PC-3 (cell line): Measurements from ENCODE around the gene KCNQ1. TPM values are rescaled to one million over a fixed set of nuclear protein-coding genes. Genes with fewer than 3 reads are reported as not detected.
A peak's percentile ranks its signal among the peaks of the same experiment; 100 is the strongest.

Experiments
- ATAC-seq: fragments of 200-7000 bp; cut with Tn5 transposase; 2 replicates; pipeline ENCODE4 v1.9.1; 2020; ENCODE audit warnings: mild to moderate bottlenecking, moderate library complexity
- BruUV-seq: library from RNA; stranded (reverse); fragments of 400-500 nt; replicated peaks from 2 replicates; lab custom pipeline; 2021; lab: Mats Ljungman, UMichigan
- CTCF ChIA-PET: fragments of 300-600 bp; sonication (Branson Sonifier 250); formaldehyde crosslinking; loops from one replicate; lab custom pipeline; 2022; ENCODE audit warnings: antibody characterized with exemption; lab: Charles Lee
- POLR2A ChIA-PET: fragments of 300-600 bp; sonication (Branson Sonifier 250); formaldehyde crosslinking; loops from one replicate; lab custom pipeline; 2022; ENCODE audit warnings: antibody characterized with exemption; ENCODE audit not compliant: unreplicated experiment; lab: Charles Lee
- DNase-seq: peaks from one replicate; pipeline ENCODE4 v3.0.0-alpha.2; 2015
- H2AFZ ChIP-seq: fragments of 300-600 bp; sonication (generic); 2 replicates; pipeline ENCODE4 v1.6.0; 2016; ENCODE audit warnings: antibody characterized with exemption, low read length
- H3F3A ChIP-seq: fragments of 300-600 bp; sonication (generic); one replicate; pipeline ENCODE4 v1.6.0; 2017; ENCODE audit warnings: antibody characterized with exemption, low read length, control low read depth, mild to moderate bottlenecking; ENCODE audit not compliant: unreplicated experiment
- H3K27ac ChIP-seq: fragments of 300-600 bp; sonication (generic); 2 replicates; pipeline ENCODE4 v1.5.1; 2016; ENCODE audit warnings: mild to moderate bottlenecking, low read length
- H3K27me3 ChIP-seq: fragments of 300-600 bp; sonication (generic); 2 replicates; pipeline ENCODE4 v1.6.1; 2016; ENCODE audit warnings: low read length, mixed read lengths
- H3K36me3 ChIP-seq: fragments of 300-600 bp; sonication (generic); 2 replicates; pipeline ENCODE4 v1.6.1; 2016; ENCODE audit warnings: low read depth, mixed run types, low read length, mixed read lengths
- H3K4me1 ChIP-seq: fragments of 300-600 bp; sonication (generic); 2 replicates; pipeline ENCODE4 v1.5.1; 2016; ENCODE audit warnings: low read length; ENCODE audit not compliant: insufficient read depth
- H3K4me2 ChIP-seq: fragments of 300-600 bp; sonication (generic); 2 replicates; pipeline ENCODE4 v1.6.0; 2016; ENCODE audit warnings: low read length
- H3K4me3 ChIP-seq: fragments of 300-600 bp; sonication (generic); 2 replicates; pipeline ENCODE4 v1.5.1; 2016; ENCODE audit warnings: mild to moderate bottlenecking, low read length, mixed read lengths
- H3K79me2 ChIP-seq: fragments of 300-600 bp; sonication (generic); 2 replicates; pipeline ENCODE4 v1.6.1; 2017; ENCODE audit warnings: low read length, mixed read lengths
- H3K9ac ChIP-seq: fragments of 300-600 bp; sonication (generic); 2 replicates; pipeline ENCODE4 v1.6.0; 2016; ENCODE audit warnings: mild to moderate bottlenecking, low read length
- H3K9me2 ChIP-seq: fragments of 300-600 bp; sonication (generic); replicated peaks from 2 replicates; pipeline ENCODE4 v1.6.1; 2016; ENCODE audit warnings: mixed run types, low read length, mixed read lengths
- H3K9me3 ChIP-seq: fragments of 300-600 bp; sonication (generic); 2 replicates; pipeline ENCODE4 v1.6.1; 2016; ENCODE audit warnings: low read length, mixed read lengths
- H4K20me1 ChIP-seq: fragments of 300-600 bp; sonication (generic); 2 replicates; pipeline ENCODE4 v1.6.1; 2016; ENCODE audit warnings: low read length, mixed read lengths
- EZH2 ChIP-seq: fragments of 300-600 bp; sonication (generic); IDR thresholded peaks from one replicate; pipeline ENCODE4 v1.6.1; 2017; ENCODE audit warnings: antibody characterized with exemption, mild to moderate bottlenecking, low read length; ENCODE audit not compliant: unreplicated experiment
- EZH2phosphoT487 ChIP-seq: fragments of 300-600 bp; sonication (generic); IDR thresholded peaks from 2 replicates; pipeline ENCODE4 v1.6.1; 2018; ENCODE audit warnings: mild to moderate bottlenecking, antibody characterized with exemption, low read length, borderline replicate concordance
- intact Hi-C: fragments of 100-400 bp; cut with micrococcal nuclease; formaldehyde crosslinking; loops from 2 replicates; pipeline ENCODE4 v1.9.0; 2023
- total RNA-seq: library from RNA; depleted of rRNA; stranded (reverse); fragments of >200 nt; gene quantifications from 2 replicates; pipeline ENCODE4 v1.2.3, GENCODE V29; 2014
- TF ChIP-seq, protein P1 (sequence below): fragments of 300-600 bp; sonication (generic); conservative IDR thresholded peaks from 2 replicates; pipeline ENCODE4 v1.5.1; 2017; ENCODE audit warnings: antibody characterized with exemption, low read depth, mild to moderate bottlenecking, low read length

Gene KCNQ1
- total RNA-seq, 1 experiment from 2014 or later = 0.40 TPM

DNA sequence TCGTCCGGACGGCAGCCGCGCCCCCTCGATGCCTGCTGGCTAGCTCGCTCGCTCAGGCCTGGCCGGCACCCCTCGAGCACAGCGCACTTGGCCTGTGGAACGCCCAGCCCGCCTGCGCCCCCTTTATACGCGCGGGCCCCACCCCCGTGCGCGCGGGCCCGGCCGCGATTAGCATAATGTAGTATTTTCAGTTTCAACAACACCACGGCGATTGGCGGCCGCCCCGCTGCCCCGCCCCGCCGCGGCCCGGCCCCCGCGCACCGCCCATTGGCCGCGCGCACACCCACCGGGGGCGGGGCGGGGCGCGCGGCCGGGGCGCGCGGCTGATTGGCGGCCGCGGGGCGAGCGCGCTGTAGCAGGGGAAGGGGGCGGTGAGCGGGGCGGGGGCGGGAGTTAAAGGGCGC is 440.9 kb downstream of the KCNQ1 start, which contains the start of gene CDKN1C:
Gene CDKN1C (minus strand): TSS at position 98 of the 404 bp plus-strand sequence. CDS start 319 bp downstream, outside the sequence.
- Histone ChIP-seq H2AFZ (peak within 1 kb of the TSS; percentile 94), H3K27me3 (no peaks in the 10 kb centered on the region), H3K4me1 (peaks cover 11% of the 10 kb centered on the region), H3K36me3 (no peaks in the 10 kb centered on the region), H3K9ac (peak within 1 kb of the TSS; percentile 30; the same call in 1 of the 2 replicates), H3K27ac (no peak within 1 kb of the TSS), H3K9me2 (no peaks in the 10 kb centered on the region), H3F3A (no peaks in the 10 kb centered on the region), H3K4me3 (peak within 1 kb of the TSS; percentile 82), H3K9me3 (no peaks in the 10 kb centered on the region), H3K79me2 (no peaks in the 10 kb centered on the region), H3K4me2 (peak within 1 kb of the TSS; percentile 100), H4K20me1 (no peaks in the 10 kb centered on the region)
- BruUV-seq = no TSS peak
- intact Hi-C loops = loop anchor here (2.0 to 10.0 kb wide), 2 partner anchors 185 to 461 kb away; no protein-coding TSS in a partner anchor
- peak; percentile 75 for DNase-seq
- TF ChIP-seq, protein P1, sequence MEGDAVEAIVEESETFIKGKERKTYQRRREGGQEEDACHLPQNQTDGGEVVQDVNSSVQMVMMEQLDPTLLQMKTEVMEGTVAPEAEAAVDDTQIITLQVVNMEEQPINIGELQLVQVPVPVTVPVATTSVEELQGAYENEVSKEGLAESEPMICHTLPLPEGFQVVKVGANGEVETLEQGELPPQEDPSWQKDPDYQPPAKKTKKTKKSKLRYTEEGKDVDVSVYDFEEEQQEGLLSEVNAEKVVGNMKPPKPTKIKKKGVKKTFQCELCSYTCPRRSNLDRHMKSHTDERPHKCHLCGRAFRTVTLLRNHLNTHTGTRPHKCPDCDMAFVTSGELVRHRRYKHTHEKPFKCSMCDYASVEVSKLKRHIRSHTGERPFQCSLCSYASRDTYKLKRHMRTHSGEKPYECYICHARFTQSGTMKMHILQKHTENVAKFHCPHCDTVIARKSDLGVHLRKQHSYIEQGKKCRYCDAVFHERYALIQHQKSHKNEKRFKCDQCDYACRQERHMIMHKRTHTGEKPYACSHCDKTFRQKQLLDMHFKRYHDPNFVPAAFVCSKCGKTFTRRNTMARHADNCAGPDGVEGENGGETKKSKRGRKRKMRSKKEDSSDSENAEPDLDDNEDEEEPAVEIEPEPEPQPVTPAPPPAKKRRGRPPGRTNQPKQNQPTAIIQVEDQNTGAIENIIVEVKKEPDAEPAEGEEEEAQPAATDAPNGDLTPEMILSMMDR = no peak
- no peak for TF ChIP-seq EZH2phosphoT487
- peak; percentile 59 for ATAC-seq
- CTCF ChIA-PET = no interaction called here
- POLR2A ChIA-PET = no interaction called here

DNA sequence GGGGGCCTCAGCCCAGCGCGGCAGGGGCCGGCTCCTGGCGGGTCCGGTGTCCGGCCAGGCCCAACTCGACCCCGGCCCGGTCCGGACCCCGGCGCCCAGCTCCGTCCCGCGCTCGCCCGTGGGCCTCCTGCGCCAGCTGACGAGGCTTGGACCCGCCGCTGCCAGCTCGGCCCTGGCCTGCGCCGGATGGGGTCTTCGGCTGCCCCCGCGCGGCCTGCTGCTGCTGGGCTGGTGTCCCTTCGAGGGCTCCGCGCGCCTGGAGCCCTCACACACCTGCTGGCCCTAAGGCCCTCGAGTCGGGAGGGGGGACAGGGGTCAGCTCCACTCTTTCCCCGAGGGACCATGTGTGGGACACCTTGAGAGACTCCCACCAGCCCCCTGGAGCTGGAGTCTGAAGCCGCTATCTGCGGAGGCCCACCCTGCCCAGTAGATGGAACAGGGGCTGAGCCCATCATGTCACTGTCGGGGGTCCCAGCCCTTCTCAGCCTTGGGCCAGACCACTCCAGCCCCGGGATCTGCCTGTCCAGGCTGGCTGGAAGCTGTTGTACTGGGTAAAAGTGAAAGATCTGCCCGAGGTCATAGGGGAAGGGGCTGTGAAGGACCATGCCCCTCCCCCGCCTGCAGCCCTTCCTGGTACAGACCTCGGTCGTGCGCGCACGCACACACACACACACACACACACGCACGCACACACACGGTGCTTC is 441.5 kb downstream of the KCNQ1 start:
- H3K27ac ChIP-seq = no peak overlapping the region
- H3K36me3 ChIP-seq = no peaks in the 10 kb centered on the region
- H3K79me2 ChIP-seq = no peaks in the 10 kb centered on the region
- H3K9ac ChIP-seq = no peak overlapping the region
- H3K4me2 ChIP-seq = no peak overlapping the region
- intact Hi-C loops = loop anchor here (10.0 kb wide), 1 partner anchor 462 kb away; no protein-coding TSS in a partner anchor
- BruUV-seq = no TSS peak
- no peaks in the 10 kb centered on the region for H4K20me1 ChIP-seq
- H3K9me3 ChIP-seq = no peaks in the 10 kb centered on the region
- no peaks in the 10 kb centered on the region for H3F3A ChIP-seq
- H3K27me3 ChIP-seq = no peaks in the 10 kb centered on the region
- H3K9me2 ChIP-seq = no peaks in the 10 kb centered on the region
- DNase-seq (no peak), ATAC-seq (no peak)
- H2AFZ ChIP-seq = no peak overlapping the region
- POLR2A ChIA-PET = no interaction called here
- TF ChIP-seq EZH2phosphoT487 = no peak
- TF ChIP-seq, protein P1 = no peak
- no peak for TF ChIP-seq EZH2
- CTCF ChIA-PET = no interaction called here
- no peak overlapping the region for H3K4me3 ChIP-seq
- H3K4me1 ChIP-seq = peaks cover 18% of the 10 kb centered on the region

DNA sequence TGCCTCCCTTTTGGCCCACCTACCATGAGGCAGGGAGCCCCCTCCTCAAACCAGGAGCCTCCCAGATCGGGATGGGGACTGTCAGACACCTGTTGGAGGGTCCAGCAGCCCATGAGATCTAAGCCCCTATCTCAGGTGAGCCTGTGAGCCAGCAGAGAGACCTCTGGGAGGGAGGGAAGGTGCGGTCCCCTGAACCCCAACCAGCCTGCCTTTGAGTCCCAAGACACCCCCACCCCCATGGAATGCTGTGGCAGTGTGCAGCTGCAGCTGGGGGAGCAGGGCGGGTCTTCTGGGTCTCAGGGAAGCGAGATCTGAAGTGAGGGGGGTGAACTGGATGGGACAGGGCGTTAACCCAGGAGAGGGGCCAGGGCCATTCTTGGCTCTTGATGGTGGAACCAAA is 442.1 kb downstream of the KCNQ1 start:
- POLR2A ChIA-PET = no interaction called here
- H3K27ac ChIP-seq = no peak overlapping the region

More for the DNA sequence above, 442.1 kb downstream of the KCNQ1 start:
- CTCF ChIA-PET = interaction anchor here (1.0 kb wide), 1 partner anchor 355 kb away, joined by 4 read pairs; no protein-coding TSS in a partner anchor
- BruUV-seq = no TSS peak
- Histone ChIP-seq H3K4me3 (no peak overlapping the region), H3K9me2 (no peaks in the 10 kb centered on the region), H3K79me2 (no peaks in the 10 kb centered on the region), H3K4me1 (peaks cover 24% of the 10 kb centered on the region), H3K27me3 (no peaks in the 10 kb centered on the region), H3K4me2 (no peak overlapping the region), H4K20me1 (no peaks in the 10 kb centered on the region), H3K9ac (no peak overlapping the region), H3F3A (no peaks in the 10 kb centered on the region), H3K9me3 (no peaks in the 10 kb centered on the region), H2AFZ (no peak overlapping the region), H3K36me3 (no peaks in the 10 kb centered on the region)
- TF ChIP-seq EZH2phosphoT487 (no peak), EZH2 (no peak)
- TF ChIP-seq, protein P1 = no peak
- DNase-seq = no peak
- intact Hi-C loops = loop anchor here (10.0 kb wide), 1 partner anchor 462 kb away; no protein-coding TSS in a partner anchor
- no peak for ATAC-seq
